Sigmoid colon (tissue), 7 donors: ENCODE measurements around the gene CDH23. TPM values are rescaled to one million over a fixed set of nuclear protein-coding genes. Genes with fewer than 3 reads are reported as not detected.

Source experiments
- DNase-seq: peaks from one replicate; pipeline ENCODE4 v3.0.0-alpha.2; 2019
- H3K27ac ChIP-seq, 4 donors: fragments of 200-600 bp; sonication (generic); one replicate each; pipeline ENCODE4 v1.5.1; 2016 to 2019; ENCODE audit warnings: mild to moderate bottlenecking in 1 of 4
- H3K27me3 ChIP-seq, 3 donors: fragments of 200-600 bp; sonication (generic); one replicate each; pipeline ENCODE4 v1.5.1; 2019; ENCODE audit warnings: mild to moderate bottlenecking in 1 of 3
- H3K36me3 ChIP-seq, 4 donors: fragments of 200-600 bp; sonication (generic); one replicate each; pipeline ENCODE4 v1.5.1; 2016 to 2019
- H3K4me1 ChIP-seq, 4 donors: fragments of 200-600 bp; sonication (generic); one replicate each; pipeline ENCODE4 v1.5.1; 2017 to 2019
- H3K4me3 ChIP-seq, 4 donors: fragments of 200-600 bp; sonication (generic); one replicate each; pipeline ENCODE4 v1.5.1; 2017 to 2019; ENCODE audit warnings: mild to moderate bottlenecking in 2 of 4, moderate library complexity in 1 of 4
- H3K9me3 ChIP-seq, 4 donors: fragments of 200-600 bp in 3 of 4; sonication (generic) in 3 of 4; one replicate each; pipeline versions ENCODE4 v1.5.1 to v1.6.1; 2013 to 2019
- CTCF ChIP-seq, 4 experiments: fragments of 450-650 bp in 3 of 4; fragments of 200-600 bp in 1 of 4; IDR thresholded peaks; one replicate each; pipeline ENCODE4 v1.5.1; 2016 to 2019; ENCODE audit warnings: antibody characterized with exemption in 4 of 4, mild to moderate bottlenecking in 3 of 4, moderate library complexity in 2 of 4
- EP300 ChIP-seq, 4 donors: sonication (generic); formaldehyde crosslinking; IDR thresholded peaks; one replicate each; pipeline ENCODE4 v1.6.1; 2017; ENCODE audit warnings: antibody characterized with exemption in 4 of 4
- POLR2A ChIP-seq, 2 donors: fragments of 450-650 bp; IDR thresholded peaks; one replicate each; pipeline ENCODE4 v1.6.1; 2016; ENCODE audit warnings: antibody characterized with exemption in 2 of 2, mild to moderate bottlenecking in 2 of 2, moderate library complexity in 2 of 2
- POLR2AphosphoS5 ChIP-seq, 4 donors: sonication (generic); formaldehyde crosslinking; IDR thresholded peaks; one replicate each; pipeline ENCODE4 v1.6.1; 2017; ENCODE audit warnings: antibody characterized with exemption in 4 of 4
- WGBS, 2 donors: extraction: QIAGEN DNeasy Blood & Tissue Kit; methylation state at CpG; one replicate each; pipeline ENCODE4 v1.1.7; 2013; 5-methylcytosine and 5-hydroxymethylcytosine counted together
- intact Hi-C: fragments of 100-400 bp; cut with DNase I; formaldehyde crosslinking; loops from one replicate; pipeline ENCODE4 v1.15.1; 2023
- polyA plus RNA-seq, 3 donors: library from polyadenylated mRNA; stranded (reverse); fragments of 200-250 nt; gene quantifications; one replicate each; pipeline ENCODE4 v1.2.3, GENCODE V29; 2013
- total RNA-seq, 4 donors: library from RNA; depleted of rRNA; stranded (reverse); fragments of >200 nt; gene quantifications; one replicate each; pipeline ENCODE4 v1.1.0, GENCODE V29; 2016
- donor health status: healthy with polysubstance abuse.
- donor health status: Bipolar disorder and iron deficiency.
- donor health status: healthy.

CDH23 gene
- total and polyA plus RNA-seq, 7 donors: 1.5 to 7.2 (median 3.0) TPM

- Histone ChIP-seq H3K4me3 (no peak overlapping the region), H3K4me1 (no peaks in the 10 kb centered on the region), H3K36me3 (no peaks in the 10 kb centered on the region), H3K27me3 (no peaks in the 10 kb centered on the region), H3K27ac (no peak overlapping the region), H3K9me3 (no peaks in the 10 kb centered on the region)
- no peak for TF ChIP-seq POLR2AphosphoS5 (IDR thresholded peaks at IDR 0.05)
- TF ChIP-seq CTCF (IDR thresholded peaks at IDR 0.05): no peak
- TF ChIP-seq POLR2A (IDR thresholded peaks at IDR 0.05): no peak
- TF ChIP-seq EP300 (IDR thresholded peaks at IDR 0.05): no peak
- 78 to 81% methylated on average over 7 of the region's 7 CpGs for WGBS, 2 donors
- intact Hi-C loops: no loop called here
- no peak for DNase-seq
These were observed 400.2 kb downstream of the CDH23 start for GRCh38 chr10:71796749-71797405.

- H3K4me3 ChIP-seq: no peak overlapping the region
- H3K36me3 ChIP-seq: no peaks in the 10 kb centered on the region
- H3K4me1 ChIP-seq: no peaks in the 10 kb centered on the region
- no peak for DNase-seq
- no peaks in the 10 kb centered on the region for H3K9me3 ChIP-seq
- TF ChIP-seq POLR2A (IDR thresholded peaks at IDR 0.05) (no peak), CTCF (IDR thresholded peaks at IDR 0.05) (no peak), EP300 (IDR thresholded peaks at IDR 0.05) (no peak), POLR2AphosphoS5 (IDR thresholded peaks at IDR 0.05) (no peak)
- 59 to 79% methylated on average over 10 of the region's 10 CpGs for WGBS, 2 donors
- intact Hi-C loops: no loop called here
- no peak overlapping the region for H3K27ac ChIP-seq
- H3K27me3 ChIP-seq: no peaks in the 10 kb centered on the region
These were observed 401.0 kb downstream of the CDH23 start for GRCh38 chr10:71797533-71798307.

GRCh38 chr10:71798308-71798624 lies 401.5 kb downstream of the CDH23 start:
- Histone ChIP-seq H3K27ac (no peak overlapping the region), H3K27me3 (no peaks in the 10 kb centered on the region), H3K4me1 (no peaks in the 10 kb centered on the region), H3K36me3 (no peaks in the 10 kb centered on the region), H3K9me3 (no peaks in the 10 kb centered on the region), H3K4me3 (no peak overlapping the region)
- no peak for DNase-seq
- intact Hi-C loops: no loop called here
- TF ChIP-seq EP300 (IDR thresholded peaks at IDR 0.05) (no peak), CTCF (IDR thresholded peaks at IDR 0.05) (no peak), POLR2AphosphoS5 (IDR thresholded peaks at IDR 0.05) (no peak), POLR2A (IDR thresholded peaks at IDR 0.05) (no peak)
- WGBS, 2 donors: 81 to 90% methylated on average over 6 of the region's 6 CpGs

- Histone ChIP-seq H3K9me3 (no peaks in the 10 kb centered on the region), H3K27ac (no peak overlapping the region), H3K27me3 (no peaks in the 10 kb centered on the region), H3K4me3 (no peak overlapping the region), H3K4me1 (no peaks in the 10 kb centered on the region), H3K36me3 (no peaks in the 10 kb centered on the region)
- no peak for DNase-seq
- intact Hi-C loops: no loop called here
- TF ChIP-seq EP300 (IDR thresholded peaks at IDR 0.05) (no peak), CTCF (IDR thresholded peaks at IDR 0.05) (no peak), POLR2A (IDR thresholded peaks at IDR 0.05) (no peak), POLR2AphosphoS5 (IDR thresholded peaks at IDR 0.05) (no peak)
- 71 to 90% methylated on average over 10 of the region's 10 CpGs for WGBS, 2 donors
These were observed 402.4 kb downstream of the CDH23 start for GRCh38 chr10:71799112-71799511.
